Testis (tissue), 3 donors: Measurements from ENCODE around the gene SLC16A7. TPM values are rescaled to one million over a fixed set of nuclear protein-coding genes. Genes with fewer than 3 reads are reported as not detected.
A peak's percentile ranks its signal among the peaks of the same experiment; 100 is the strongest.

Experiments
- DNase-seq: peaks from one replicate; pipeline ENCODE4 v3.0.0-alpha.2; 2019
- H3K27ac ChIP-seq, 2 donors: fragments of 200-600 bp; sonication (generic); one replicate each; pipeline ENCODE4 v1.5.1; 2019
- H3K27me3 ChIP-seq: fragments of 200-600 bp; sonication (generic); one replicate; pipeline ENCODE4 v1.5.1; 2019
- H3K36me3 ChIP-seq: fragments of 200-600 bp; sonication (generic); one replicate; pipeline ENCODE4 v1.5.1; 2017; ENCODE audit warnings: low read depth; ENCODE audit errors: missing control alignments
- H3K4me1 ChIP-seq: fragments of 200-600 bp; sonication (generic); one replicate; pipeline ENCODE4 v1.5.1; 2019
- H3K4me3 ChIP-seq, 2 donors: fragments of 200-600 bp; sonication (generic); one replicate each; pipeline ENCODE4 v1.5.1; 2017 to 2019
- H3K9me3 ChIP-seq: fragments of 200-600 bp; sonication (generic); one replicate; pipeline ENCODE4 v1.5.1; 2017
- CTCF ChIP-seq, 3 experiments: fragments of 450-650 bp in 2 of 3; fragments of 200-600 bp in 1 of 3; sonication (generic) in 1 of 3; IDR thresholded peaks; one replicate each; pipeline ENCODE4 v1.5.1; 2016 to 2019; ENCODE audit warnings: antibody characterized with exemption in 3 of 3, mild to moderate bottlenecking in 2 of 3, moderate library complexity in 1 of 3
- POLR2A ChIP-seq: fragments of 450-650 bp; IDR thresholded peaks from one replicate; pipeline ENCODE4 v1.6.1; 2017; ENCODE audit warnings: antibody characterized with exemption, mild to moderate bottlenecking, moderate library complexity
- WGBS, 2 donors: methylation state at CpG; one replicate each; pipeline ENCODE4 v1.1.5; 2018; 5-methylcytosine and 5-hydroxymethylcytosine counted together
- intact Hi-C: fragments of 100-400 bp; cut with DNase I; formaldehyde crosslinking; loops from one replicate; pipeline ENCODE4 v1.15.1; 2023; ENCODE audit warnings: low total_unique reads
- polyA plus RNA-seq: library from polyadenylated mRNA; stranded (reverse); fragments of 350-450 nt; fragmentation: Illumina TruSeq; extraction: RNeasy Lipid Tissue Mini Kit (QIAGEN cat#74804); gene quantifications from one replicate; pipeline ENCODE4 v1.2.3, GENCODE V29; 2014; ENCODE audit warnings: low read depth, low replicate concordance; ENCODE audit not compliant: insufficient read depth
- total RNA-seq, 2 donors: library from RNA; depleted of rRNA; stranded (reverse); fragments of >200 nt; gene quantifications; one replicate each; pipeline ENCODE4 v1.2.3, GENCODE V29; 2016

The SLC16A7 gene
- total and polyA plus RNA-seq, 3 donors from 2014 or later = 10.5 to 38.0 (median 15.9) TPM

GRCh38 chr12:59803735-59804134, 207.9 kb downstream of the SLC16A7 start:
- Histone ChIP-seq H3K4me3 (no peak overlapping the region), H3K4me1 (no peaks in the 10 kb centered on the region), H3K9me3 (no peaks in the 10 kb centered on the region), H3K27ac (no peak overlapping the region), H3K27me3 (no peaks in the 10 kb centered on the region), H3K36me3 (no peaks in the 10 kb centered on the region)
- no peak for DNase-seq
- 53 to 65% methylated on average over 1 of the region's 1 CpG for WGBS, 2 donors
- intact Hi-C loops = no loop called here
- no peak for TF ChIP-seq CTCF (IDR thresholded peaks at IDR 0.05)
- TF ChIP-seq POLR2A = no peak

- intact Hi-C loops = no loop called here
- Histone ChIP-seq H3K4me3 (no peak overlapping the region), H3K9me3 (no peaks in the 10 kb centered on the region), H3K27me3 (no peaks in the 10 kb centered on the region), H3K27ac (no peak overlapping the region), H3K4me1 (no peaks in the 10 kb centered on the region), H3K36me3 (no peaks in the 10 kb centered on the region)
- WGBS, 2 donors = 31 to 50% methylated on average over 3 of the region's 3 CpGs
- TF ChIP-seq CTCF (IDR thresholded peaks at IDR 0.05) (peak; percentile 31 to 76 (median 69)), POLR2A (no peak)
- DNase-seq = no peak
Observed at GRCh38 chr12:59808317-59808910, 212.6 kb downstream of the SLC16A7 start.

GRCh38 chr12:59811991-59812390, 216.2 kb downstream of the SLC16A7 start:
- Histone ChIP-seq H3K27me3 (no peaks in the 10 kb centered on the region), H3K36me3 (no peaks in the 10 kb centered on the region), H3K9me3 (no peaks in the 10 kb centered on the region), H3K4me1 (no peaks in the 10 kb centered on the region), H3K27ac (no peak overlapping the region), H3K4me3 (no peak overlapping the region)
- intact Hi-C loops = no loop called here
- TF ChIP-seq POLR2A = no peak
- TF ChIP-seq CTCF (IDR thresholded peaks at IDR 0.05) = no peak
- DNase-seq = no peak
- 37 to 80% methylated on average over 11 to 14 of the region's 14 CpGs for WGBS, 2 donors

- intact Hi-C loops = no loop called here
- no peak overlapping the region for H3K4me3 ChIP-seq
- TF ChIP-seq CTCF (IDR thresholded peaks at IDR 0.05) (no peak), POLR2A (no peak)
- 70 to 78% methylated on average over 7 of the region's 7 CpGs for WGBS, 2 donors
- H3K9me3 ChIP-seq = no peaks in the 10 kb centered on the region
- no peaks in the 10 kb centered on the region for H3K27me3 ChIP-seq
- no peak for DNase-seq
- no peaks in the 10 kb centered on the region for H3K36me3 ChIP-seq
- no peaks in the 10 kb centered on the region for H3K4me1 ChIP-seq
- no peak overlapping the region for H3K27ac ChIP-seq
Observed at GRCh38 chr12:59812716-59813115, 216.9 kb downstream of the SLC16A7 start.

GRCh38 chr12:59820594-59821011, 224.8 kb downstream of the SLC16A7 start:
- H3K9me3 ChIP-seq = no peaks in the 10 kb centered on the region
- H3K4me3 ChIP-seq = no peak overlapping the region
- no peaks in the 10 kb centered on the region for H3K27me3 ChIP-seq
- no peaks in the 10 kb centered on the region for H3K36me3 ChIP-seq
- TF ChIP-seq CTCF (IDR thresholded peaks at IDR 0.05) (no peak), POLR2A (no peak)
- 82 to 86% methylated on average over 2 of the region's 2 CpGs for WGBS, 2 donors
- intact Hi-C loops = no loop called here
- DNase-seq = no peak
- H3K4me1 ChIP-seq = no peaks in the 10 kb centered on the region
- H3K27ac ChIP-seq = no peak overlapping the region
